OCI-M1 (cell line): ENCODE measurements around the gene CDK4.

Experiments
- DNase-seq: peaks from one replicate; lab custom pipeline; 2025; lab: John Stamatoyannopoulos, UW

Gene CDK4

GRCh38 chr12:57700317-57700716 is 51.8 kb downstream of the CDK4 start:
- DNase-seq = no peak

GRCh38 chr12:57698414-57698813 is 53.7 kb downstream of the CDK4 start:
- no peak for DNase-seq
